SK-N-MC (cell line): ENCODE results near the gene ABHD18.
A peak's percentile ranks its signal among the peaks of the same experiment; 100 is the strongest.
"Not testable (repeated sequence)": the region's sequence is repeated elsewhere in the genome, so short reads cannot be mapped to it uniquely, and the experiment has no call there.

Source experiments
- DNase-seq: peaks from one replicate; pipeline ENCODE4 v3.0.0-alpha.2; 2011; ENCODE audit warnings: low read depth, low spot score
- H3K27ac ChIP-seq: fragments of 200-600 bp; sonication (generic); 2 replicates; pipeline ENCODE4 v1.5.1; 2016; ENCODE audit warnings: mixed run types
- H3K36me3 ChIP-seq: fragments of 200-600 bp; sonication (generic); 2 replicates; pipeline ENCODE4 v1.6.1; 2017; ENCODE audit warnings: antibody characterized with exemption, low read length, mixed read lengths; ENCODE audit not compliant: insufficient read depth
- H3K4me3 ChIP-seq: fragments of 200-600 bp; sonication (generic); 2 replicates; pipeline ENCODE4 v1.5.1; 2016
- H3K9ac ChIP-seq: fragments of 200-600 bp; sonication (generic); 2 replicates; pipeline ENCODE4 v1.8.0; 2017; ENCODE audit warnings: mixed run types, mixed read lengths; ENCODE audit not compliant: insufficient read length
- H3K9me3 ChIP-seq: fragments of 200-600 bp; sonication (generic); 2 replicates; pipeline ENCODE4 v1.6.1; 2017; ENCODE audit warnings: low read depth, mild to moderate bottlenecking, antibody characterized with exemption, low read length, moderate library complexity, mixed read lengths
- EZH2 ChIP-seq: fragments of 200-600 bp; sonication (generic); IDR thresholded peaks from one replicate; pipeline ENCODE4 v1.6.1; 2017; ENCODE audit warnings: antibody characterized with exemption
- FOXP2 ChIP-seq: optimal IDR thresholded peaks from 2 replicates; pipeline ENCODE3; 2011; ENCODE audit warnings: mild to moderate bottlenecking, moderate library complexity; ENCODE audit not compliant: insufficient read depth; ENCODE audit errors: extremely low read length, control extremely low read depth
- POLR2AphosphoS5 ChIP-seq: IDR thresholded peaks from 2 replicates; pipeline ENCODE4 v1.6.1; 2012; ENCODE audit warnings: mild to moderate bottlenecking, low read depth, low read length, borderline replicate concordance

Gene ABHD18

GRCh38 chr4:128056396-128056795 lies 91.2 kb downstream of the ABHD18 start:
- TF ChIP-seq FOXP2 (no peak), EZH2 (no peak), POLR2AphosphoS5 (no peak)

DNA sequence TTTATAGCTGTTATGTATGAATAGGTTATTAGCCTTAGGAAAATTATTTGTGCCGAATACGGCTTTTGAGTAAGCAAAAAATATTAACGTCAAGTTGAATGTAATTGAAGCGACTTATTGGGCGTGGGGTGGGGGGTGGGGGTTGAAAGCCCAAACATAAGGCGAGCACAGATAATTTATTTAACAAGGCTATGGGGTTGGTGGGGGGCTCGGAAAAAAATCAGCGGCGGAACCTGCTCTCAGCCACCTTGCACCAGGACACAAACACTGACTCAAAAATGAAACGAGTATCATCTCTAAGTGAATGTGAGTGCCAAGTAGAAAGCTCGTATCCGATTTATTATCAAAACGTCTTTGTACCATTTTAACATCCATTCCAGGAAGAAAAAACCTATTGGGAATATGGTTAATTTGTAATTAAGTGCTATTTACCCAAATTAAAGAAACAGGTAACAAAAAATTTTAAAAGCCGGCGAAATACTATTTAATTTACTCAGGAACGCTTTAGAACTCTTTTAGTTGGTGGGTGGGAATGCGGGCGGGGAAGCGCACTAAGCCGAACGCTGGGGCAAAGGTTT lies 95.0 kb downstream of the ABHD18 start:
- Histone ChIP-seq H3K4me3 (peak overlapping the region; percentile 92), H3K36me3 (no peaks in the 10 kb centered on the region), H3K9me3 (no peaks in the 10 kb centered on the region), H3K9ac (peak overlapping the region; percentile 96), H3K27ac (no peak overlapping the region; the same call in 1 of the 2 replicates)
- TF ChIP-seq FOXP2 (no peak), POLR2AphosphoS5 (no peak), EZH2 (no peak)
- no peak for DNase-seq

More at GRCh38 chr4:128056396-128056795, 91.2 kb downstream of the ABHD18 start:
- Histone ChIP-seq H3K9me3 (no peaks in the 10 kb centered on the region), H3K36me3 (no peaks in the 10 kb centered on the region), H3K9ac (no peak overlapping the region), H3K4me3 (no peak overlapping the region), H3K27ac (no peak overlapping the region)
- DNase-seq: no peak

DNA sequence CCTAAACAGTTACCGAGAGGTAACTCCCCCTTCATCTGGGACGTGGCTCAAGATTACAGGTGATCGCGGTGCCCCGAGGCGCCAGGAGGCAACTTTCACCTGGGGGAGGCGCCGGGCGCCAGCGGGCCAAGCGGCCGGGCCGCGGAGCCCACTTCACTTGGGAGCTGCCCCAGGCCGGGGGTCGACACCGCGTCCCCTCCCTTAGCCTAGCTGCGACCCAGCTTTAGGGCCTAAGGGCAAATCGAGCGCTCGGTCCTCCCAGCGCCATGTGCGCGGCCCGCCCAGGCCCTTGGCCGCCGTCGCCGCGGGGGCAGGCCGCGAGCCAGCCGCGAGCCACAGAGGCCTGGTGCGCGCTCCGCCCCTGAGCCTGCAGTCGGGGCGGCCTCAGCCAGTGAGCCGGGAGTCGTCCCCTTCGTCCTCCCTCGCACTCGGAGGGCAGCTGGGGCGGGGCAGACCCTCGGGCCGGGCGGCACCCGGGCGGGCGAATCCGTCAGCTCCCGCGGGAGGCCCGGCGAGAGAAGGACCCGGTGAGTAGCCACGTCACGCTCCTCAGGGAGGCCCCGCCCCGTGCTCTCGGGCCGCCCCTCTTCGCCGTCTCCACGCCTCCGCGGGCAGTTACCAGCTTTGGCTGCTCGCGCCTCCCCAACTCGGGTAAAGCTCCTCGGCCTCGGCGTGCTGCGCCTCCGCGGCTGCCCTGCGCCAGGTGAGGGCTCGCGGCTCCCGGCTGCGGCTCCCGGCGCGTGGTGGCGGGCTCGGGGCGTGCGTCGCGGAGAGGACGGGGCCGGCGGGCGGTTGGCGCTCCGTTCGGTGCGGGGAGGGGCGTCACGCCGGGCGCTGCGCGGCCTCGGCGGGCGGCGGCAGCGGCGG lies 95.7 kb downstream of the ABHD18 start, which contains the start of gene LARP1B:
LARP1B (plus strand) TSS at position 614 of the 867 bp plus-strand sequence. CDS start 13,640 bp downstream, outside the sequence.
- Histone ChIP-seq H3K9me3 (no peaks in the 10 kb centered on the region), H3K4me3 (peak within 1 kb of the TSS; percentile 92), H3K27ac (peak within 1 kb of the TSS; percentile 83), H3K36me3 (no peaks in the 10 kb centered on the region), H3K9ac (peak within 1 kb of the TSS; percentile 96)
- TF ChIP-seq EZH2: no peak
- peak; percentile 90 for TF ChIP-seq POLR2AphosphoS5
- no peak for TF ChIP-seq FOXP2
- no peak for DNase-seq

- Histone ChIP-seq H3K9ac (peak overlapping the region; percentile 96), H3K9me3 (no peaks in the 10 kb centered on the region), H3K36me3 (no peaks in the 10 kb centered on the region), H3K4me3 (peak overlapping the region; percentile 92), H3K27ac (no peak overlapping the region)
- no peak for TF ChIP-seq FOXP2
- no peak for TF ChIP-seq POLR2AphosphoS5
- TF ChIP-seq EZH2: no peak
- DNase-seq: no peak
Measured at GRCh38 chr4:128061566-128062536, 96.6 kb downstream of the ABHD18 start.

DNA sequence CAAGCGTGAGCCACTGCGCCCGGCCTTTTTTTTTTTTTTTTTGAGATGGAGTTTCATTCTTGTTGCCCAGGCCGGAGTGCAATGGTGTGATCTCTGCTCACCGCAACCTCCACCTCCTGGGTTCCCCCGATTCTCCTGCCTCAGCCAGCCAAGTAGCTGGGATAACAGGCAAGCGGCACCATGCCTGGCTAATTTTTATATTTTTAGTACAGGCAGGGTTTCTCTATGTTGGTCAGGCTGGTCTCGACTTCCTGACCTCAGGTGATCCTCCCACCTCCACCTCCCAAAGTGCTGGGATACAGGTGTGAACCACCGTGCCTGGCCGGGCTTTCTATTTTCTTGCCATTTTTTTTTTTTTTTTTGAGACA lies 101.2 kb downstream of the ABHD18 start:
- not testable (repeated sequence) for DNase-seq, H3K4me3 ChIP-seq, H3K9me3 ChIP-seq, H3K9ac ChIP-seq, H3K36me3 ChIP-seq, H3K27ac ChIP-seq

DNA sequence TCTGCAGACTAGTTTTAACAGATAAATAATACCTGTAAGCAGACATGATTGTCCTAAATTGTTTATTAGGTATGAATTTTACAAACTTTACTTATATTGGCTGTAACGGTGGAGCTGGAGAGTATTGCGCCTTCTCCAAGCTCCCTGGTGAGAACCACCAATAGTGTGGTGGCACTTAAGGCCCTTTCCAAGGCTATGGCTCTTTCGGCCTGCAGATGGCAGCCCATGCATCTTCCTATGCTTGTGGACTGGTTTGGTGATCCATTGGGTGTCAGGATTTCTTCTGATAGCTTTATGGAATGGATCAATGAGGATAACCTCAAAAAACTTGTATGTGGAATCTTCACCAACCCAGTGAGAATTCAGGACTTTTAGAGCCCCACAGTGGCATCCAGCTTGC lies 103.7 kb downstream of the ABHD18 start:
- Histone ChIP-seq H3K9ac (no peak overlapping the region), H3K36me3 (no peaks in the 10 kb centered on the region), H3K4me3 (no peak overlapping the region), H3K9me3 (no peaks in the 10 kb centered on the region), H3K27ac (no peak overlapping the region)
- TF ChIP-seq EZH2 (no peak), FOXP2 (no peak), POLR2AphosphoS5 (no peak)
- DNase-seq: no peak

DNA sequence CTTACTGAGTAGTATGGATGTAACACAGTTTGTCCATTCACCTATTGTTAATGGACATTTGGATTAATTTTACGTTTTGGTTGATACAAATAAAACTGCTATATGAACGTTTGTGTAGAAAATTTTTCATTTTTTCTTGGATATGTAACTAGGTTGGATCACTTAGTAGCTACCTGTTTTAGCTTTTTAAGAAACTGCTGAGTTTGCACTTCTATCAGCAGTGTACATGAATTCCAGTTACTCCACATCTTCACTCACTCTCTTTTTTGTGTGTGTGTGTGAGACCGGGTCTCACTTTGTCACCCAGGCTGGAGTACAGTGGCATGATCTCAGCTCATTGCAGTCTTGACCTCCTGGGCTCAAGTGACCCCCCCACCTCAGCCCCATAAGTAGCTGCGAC lies 111.3 kb downstream of the ABHD18 start:
- peaks cover 15% of the 10 kb centered on the region for H3K36me3 ChIP-seq
- no peak overlapping the region for H3K9ac ChIP-seq
- DNase-seq: no peak
- H3K4me3 ChIP-seq: no peak overlapping the region
- no peak overlapping the region for H3K27ac ChIP-seq
- no peaks in the 10 kb centered on the region for H3K9me3 ChIP-seq
- TF ChIP-seq EZH2 (no peak), POLR2AphosphoS5 (no peak), FOXP2 (no peak)
